Stimulated activated effector memory CD8-positive, alpha-beta T cell treated with anti-CD3 and anti-CD28 coated beads, Interleukin-12 subunit alpha, Interleukin-12 subunit beta, amount 100 ng/mL, for 72 hours (primary cell): Measurements from ENCODE around the gene MT3.

Source experiments
- ATAC-seq: fragments of 150-1000 bp; cut with Tn5 transposase; 2 replicates; pipeline ENCODE4 v1.10.0; 2021
- DNase-seq, 2 donors: peaks; one replicate each; pipeline ENCODE4 v3.0.0; 2021 to 2022; ENCODE audit warnings: low spot score in 2 of 2
- H3K27ac Mint-ChIP-seq: one replicate; pipeline ENCODE4 v1.8.0; 2022; ENCODE audit warnings: mild to moderate bottlenecking, mixed read lengths
- H3K36me3 Mint-ChIP-seq: one replicate; pipeline ENCODE4 v1.8.0; 2022; ENCODE audit warnings: mild to moderate bottlenecking, mixed read lengths
- H3K4me1 Mint-ChIP-seq: one replicate; pipeline ENCODE4 v1.8.0; 2022; ENCODE audit warnings: mixed read lengths
- H3K4me3 Mint-ChIP-seq: one replicate; pipeline ENCODE4 v1.8.0; 2022; ENCODE audit warnings: mild to moderate bottlenecking, mixed read lengths
- H3K9me3 Mint-ChIP-seq: one replicate; pipeline ENCODE4 v1.8.0; 2022; ENCODE audit warnings: mixed read lengths

MT3 gene

DNA sequence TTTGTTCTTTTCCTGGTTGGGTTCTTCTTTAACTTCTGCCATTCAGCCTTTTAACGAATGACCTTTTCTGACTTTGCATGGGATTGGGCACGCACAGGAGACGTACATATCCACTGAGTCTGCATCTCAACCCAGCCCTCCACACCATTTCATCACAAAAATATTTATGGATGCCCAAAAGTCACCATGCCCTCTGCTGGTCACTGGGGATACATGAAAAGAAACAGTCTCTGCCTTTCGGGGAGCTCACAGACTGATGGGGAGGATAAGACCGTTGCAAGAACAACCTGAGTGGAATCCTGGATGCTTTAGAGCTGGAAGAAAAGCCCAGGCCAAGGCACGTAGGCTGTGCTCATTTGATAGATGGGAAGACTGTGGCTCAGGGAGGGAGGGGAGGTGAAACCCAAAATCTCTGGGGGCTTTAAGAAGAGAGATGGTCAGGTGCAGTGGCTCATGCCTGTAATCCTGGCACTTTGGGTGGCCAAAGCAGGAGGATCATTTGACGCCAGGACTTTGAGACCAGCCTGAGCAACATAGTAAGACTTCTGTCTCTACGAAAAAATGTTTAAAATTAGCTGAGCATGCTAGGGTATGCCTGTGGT lies 11.2 kb downstream of the MT3 start:
- Mint-ChIP-seq H3K27ac (no peak overlapping the region), H3K9me3 (no peaks in the 10 kb centered on the region), H3K4me3 (no peak overlapping the region), H3K4me1 (peaks cover 9% of the 10 kb centered on the region), H3K36me3 (no peaks in the 10 kb centered on the region)
- ATAC-seq (peak; percentile 60), DNase-seq (no peak)

DNA sequence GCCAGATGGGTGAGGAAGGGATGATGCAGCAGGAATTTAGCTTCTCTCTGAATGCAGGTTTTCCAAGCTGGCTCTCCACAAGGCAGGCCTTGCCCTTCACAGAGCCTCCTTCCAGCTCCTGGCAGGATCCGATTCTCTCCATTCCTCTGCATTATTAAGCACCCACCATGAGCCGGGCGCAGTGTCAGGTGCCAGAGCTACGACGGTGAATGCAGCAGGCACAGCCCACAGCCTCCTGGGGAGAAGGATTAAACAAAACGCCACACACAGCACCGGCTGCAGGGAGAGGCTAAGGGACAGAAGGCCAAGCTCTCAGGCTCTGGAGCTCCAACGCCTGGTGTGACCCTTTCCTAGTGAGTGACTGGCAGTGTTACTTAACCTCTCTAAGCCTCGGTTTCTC lies 12.0 kb downstream of the MT3 start:
- no peak overlapping the region for H3K27ac Mint-ChIP-seq
- H3K36me3 Mint-ChIP-seq, result no peaks in the 10 kb centered on the region

GRCh38 chr16:56603589-56603988 lies 14.3 kb downstream of the MT3 start:
- no peak for DNase-seq
- Mint-ChIP-seq H3K4me3 (no peak overlapping the region), H3K4me1 (peaks cover 27% of the 10 kb centered on the region), H3K9me3 (no peaks in the 10 kb centered on the region), H3K27ac (no peak overlapping the region), H3K36me3 (no peaks in the 10 kb centered on the region)
- ATAC-seq, result no peak

More for the DNA sequence above, 12.0 kb downstream of the MT3 start:
- DNase-seq (no peak), ATAC-seq (no peak)
- Mint-ChIP-seq H3K4me1 (peaks cover 11% of the 10 kb centered on the region), H3K4me3 (no peak overlapping the region), H3K9me3 (no peaks in the 10 kb centered on the region)

- H3K4me1 Mint-ChIP-seq, result peaks cover 40% of the 10 kb centered on the region
- no peak overlapping the region for H3K27ac Mint-ChIP-seq
- H3K9me3 Mint-ChIP-seq, result no peaks in the 10 kb centered on the region
- no peak overlapping the region for H3K4me3 Mint-ChIP-seq
- ATAC-seq, result no peak
- no peak for DNase-seq
- H3K36me3 Mint-ChIP-seq, result no peaks in the 10 kb centered on the region
These were observed 15.6 kb downstream of the MT3 start for GRCh38 chr16:56604966-56605365.

- no peak for DNase-seq
- ATAC-seq, result no peak
- no peak overlapping the region for H3K27ac Mint-ChIP-seq
- H3K9me3 Mint-ChIP-seq, result no peaks in the 10 kb centered on the region
- H3K36me3 Mint-ChIP-seq, result no peaks in the 10 kb centered on the region
- peaks cover 41% of the 10 kb centered on the region for H3K4me1 Mint-ChIP-seq
- no peak overlapping the region for H3K4me3 Mint-ChIP-seq
These were observed 16.1 kb downstream of the MT3 start for GRCh38 chr16:56605475-56605874.

DNA sequence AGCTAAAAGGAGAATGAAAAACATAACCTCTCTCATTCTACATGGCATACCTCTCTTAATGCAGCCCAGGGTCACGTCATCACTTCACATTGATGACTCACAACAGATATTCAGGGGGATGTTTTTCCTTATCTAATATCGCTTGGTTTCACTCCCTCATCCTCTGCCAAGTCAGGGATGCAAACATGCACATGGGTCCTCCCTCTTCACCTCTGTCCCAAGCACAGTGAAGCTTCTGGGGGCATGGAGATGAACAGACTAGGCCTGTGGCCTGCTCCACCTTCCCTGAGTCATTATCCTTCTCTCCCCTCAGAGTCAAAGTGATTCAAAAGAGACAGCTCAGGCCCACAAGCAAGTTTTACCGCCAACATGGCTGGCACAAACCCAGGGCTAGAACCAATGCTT lies 16.7 kb downstream of the MT3 start:
- Mint-ChIP-seq H3K27ac (no peak overlapping the region), H3K4me1 (peaks cover 42% of the 10 kb centered on the region), H3K9me3 (no peaks in the 10 kb centered on the region), H3K4me3 (no peak overlapping the region), H3K36me3 (no peaks in the 10 kb centered on the region)
- DNase-seq (no peak), ATAC-seq (peak; percentile 40)

- H3K27ac Mint-ChIP-seq, result peak overlapping the region; percentile 79
- ATAC-seq, result no peak
- DNase-seq, result no peak
- H3K4me1 Mint-ChIP-seq, result peaks cover 47% of the 10 kb centered on the region
- H3K36me3 Mint-ChIP-seq, result no peaks in the 10 kb centered on the region
- peak overlapping the region; percentile 36 for H3K4me3 Mint-ChIP-seq
- H3K9me3 Mint-ChIP-seq, result no peaks in the 10 kb centered on the region
These were observed 17.3 kb downstream of the MT3 start for GRCh38 chr16:56606476-56607108.

- peaks cover 48% of the 10 kb centered on the region for H3K4me1 Mint-ChIP-seq
- H3K27ac Mint-ChIP-seq, result peak overlapping the region; percentile 79
- H3K9me3 Mint-ChIP-seq, result no peaks in the 10 kb centered on the region
- no peaks in the 10 kb centered on the region for H3K36me3 Mint-ChIP-seq
- ATAC-seq (no peak), DNase-seq (no peak)
- H3K4me3 Mint-ChIP-seq, result peak overlapping the region; percentile 86
These were observed 17.8 kb downstream of the MT3 start for GRCh38 chr16:56607109-56607618.

- H3K4me1 Mint-ChIP-seq, result peaks cover 53% of the 10 kb centered on the region
- H3K9me3 Mint-ChIP-seq, result no peaks in the 10 kb centered on the region
- H3K36me3 Mint-ChIP-seq, result no peaks in the 10 kb centered on the region
- peak overlapping the region; percentile 79 for H3K27ac Mint-ChIP-seq
- DNase-seq (no peak), ATAC-seq (no peak)
- H3K4me3 Mint-ChIP-seq, result peak overlapping the region; percentile 86
These were observed 18.3 kb downstream of the MT3 start for GRCh38 chr16:56607675-56608042.

DNA sequence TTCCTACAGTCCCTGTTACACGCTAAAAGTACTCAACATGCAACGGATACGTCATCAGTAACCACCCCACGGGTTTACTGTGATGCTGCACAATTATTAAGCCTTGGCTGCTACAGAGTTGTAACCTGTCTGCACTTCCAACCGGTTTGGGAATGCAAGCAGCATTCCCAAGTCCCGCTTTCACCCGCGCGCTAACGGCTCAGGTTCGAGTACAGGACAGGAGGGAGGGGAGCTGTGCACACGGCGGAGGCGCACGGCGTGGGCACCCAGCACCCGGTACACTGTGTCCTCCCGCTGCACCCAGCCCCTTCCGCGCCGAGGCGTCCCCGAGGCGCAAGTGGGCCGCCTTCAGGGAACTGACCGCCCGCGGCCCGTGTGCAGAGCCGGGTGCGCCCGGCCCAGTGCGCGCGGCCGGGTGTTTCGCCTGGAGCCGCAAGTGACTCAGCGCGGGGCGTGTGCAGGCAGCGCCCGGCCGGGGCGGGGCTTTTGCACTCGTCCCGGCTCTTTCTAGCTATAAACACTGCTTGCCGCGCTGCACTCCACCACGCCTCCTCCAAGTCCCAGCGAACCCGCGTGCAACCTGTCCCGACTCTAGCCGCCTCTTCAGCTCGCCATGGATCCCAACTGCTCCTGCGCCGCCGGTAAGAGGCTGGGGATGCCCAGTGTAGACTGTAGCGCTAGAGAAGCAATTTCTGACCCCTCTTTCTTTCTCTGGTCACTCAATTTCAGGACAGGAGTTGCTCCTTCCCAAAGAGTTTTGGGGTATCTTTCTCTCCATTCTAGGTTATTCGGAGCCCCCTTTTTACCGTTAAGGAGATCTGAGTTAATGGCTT lies 18.9 kb downstream of the MT3 start, which contains the start of gene MT2A:
Gene MT2A, plus strand, starts transcription at position 542 of the 833 bp plus-strand sequence. Its CDS starts 72 bp downstream, at position 614.
- Mint-ChIP-seq H3K27ac (peak within 1 kb of the TSS; percentile 79), H3K36me3 (no peaks in the 10 kb centered on the region), H3K9me3 (no peaks in the 10 kb centered on the region), H3K4me3 (peak within 1 kb of the TSS; percentile 86), H3K4me1 (peaks cover 54% of the 10 kb centered on the region)
- DNase-seq (peak; percentile 65 to 92), ATAC-seq (peak; percentile 92)

DNA sequence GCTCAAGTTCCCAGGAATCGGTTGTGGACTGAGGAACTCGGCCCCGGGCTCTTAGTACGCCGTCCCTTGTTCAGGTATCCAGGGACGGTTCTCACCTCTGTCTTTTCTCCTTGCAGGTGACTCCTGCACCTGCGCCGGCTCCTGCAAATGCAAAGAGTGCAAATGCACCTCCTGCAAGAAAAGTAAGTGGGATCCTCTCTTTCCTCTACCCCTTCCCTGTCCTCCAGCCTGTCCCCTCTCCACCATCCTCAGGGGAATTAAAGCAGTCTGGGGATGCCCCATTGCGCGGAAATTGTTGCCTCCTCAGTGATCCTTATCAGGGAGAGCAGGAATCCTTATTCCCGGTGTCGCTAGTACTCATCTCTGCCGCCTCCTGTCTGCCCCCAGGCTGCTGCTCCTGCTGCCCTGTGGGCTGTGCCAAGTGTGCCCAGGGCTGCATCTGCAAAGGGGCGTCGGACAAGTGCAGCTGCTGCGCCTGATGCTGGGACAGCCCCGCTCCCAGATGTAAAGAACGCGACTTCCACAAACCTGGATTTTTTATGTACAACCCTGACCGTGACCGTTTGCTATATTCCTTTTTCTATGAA lies 19.6 kb downstream of the MT3 start:
- no peak for ATAC-seq
- Mint-ChIP-seq H3K27ac (peak overlapping the region; percentile 60), H3K4me1 (peaks cover 59% of the 10 kb centered on the region), H3K36me3 (no peaks in the 10 kb centered on the region), H3K4me3 (peak overlapping the region; percentile 86), H3K9me3 (no peaks in the 10 kb centered on the region)
- peak in 1 of 2 donors; percentile 64 for DNase-seq

- ATAC-seq (peak; percentile 36), DNase-seq (peak in 1 of 2 donors; percentile 77)
- Mint-ChIP-seq H3K4me1 (peaks cover 64% of the 10 kb centered on the region), H3K27ac (peak overlapping the region; percentile 60), H3K4me3 (peak overlapping the region; percentile 86), H3K9me3 (no peaks in the 10 kb centered on the region), H3K36me3 (no peaks in the 10 kb centered on the region)
These were observed 20.2 kb downstream of the MT3 start for GRCh38 chr16:56609463-56609921.

DNA sequence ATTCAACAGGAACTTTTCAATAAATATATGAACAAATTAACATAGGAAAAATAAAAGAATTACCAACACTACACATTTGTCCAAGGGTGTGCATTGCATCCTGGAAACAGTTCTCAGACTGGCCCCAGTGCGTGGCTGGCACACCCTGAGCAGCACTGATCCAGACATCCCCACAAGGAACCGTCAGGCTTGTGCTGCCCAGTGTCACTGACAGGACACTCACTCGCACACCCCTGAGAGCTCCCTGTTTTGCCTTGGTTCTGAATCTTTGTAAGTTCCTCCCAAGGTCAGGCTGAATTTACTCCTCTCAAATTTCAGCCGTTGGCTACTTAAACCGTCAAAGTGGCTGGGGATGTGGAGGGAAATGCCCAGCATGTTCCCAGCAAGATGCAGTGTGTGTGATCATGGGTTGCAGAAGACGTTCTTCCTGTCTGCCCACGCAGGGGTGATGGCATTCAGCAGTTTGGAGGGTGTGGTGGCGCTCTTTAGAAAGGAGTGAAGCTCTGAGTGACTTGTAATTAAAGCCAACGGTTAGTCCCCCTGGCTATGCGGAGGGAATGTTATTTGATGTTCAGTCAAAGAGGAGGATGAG lies 20.8 kb downstream of the MT3 start:
- ATAC-seq (peak; percentile 61), DNase-seq (peak; percentile 49 to 87)
- peaks cover 70% of the 10 kb centered on the region for H3K4me1 Mint-ChIP-seq
- peak overlapping the region; percentile 60 for H3K27ac Mint-ChIP-seq
- peak overlapping the region; percentile 86 for H3K4me3 Mint-ChIP-seq
- H3K36me3 Mint-ChIP-seq, result no peaks in the 10 kb centered on the region
- H3K9me3 Mint-ChIP-seq, result no peaks in the 10 kb centered on the region

DNA sequence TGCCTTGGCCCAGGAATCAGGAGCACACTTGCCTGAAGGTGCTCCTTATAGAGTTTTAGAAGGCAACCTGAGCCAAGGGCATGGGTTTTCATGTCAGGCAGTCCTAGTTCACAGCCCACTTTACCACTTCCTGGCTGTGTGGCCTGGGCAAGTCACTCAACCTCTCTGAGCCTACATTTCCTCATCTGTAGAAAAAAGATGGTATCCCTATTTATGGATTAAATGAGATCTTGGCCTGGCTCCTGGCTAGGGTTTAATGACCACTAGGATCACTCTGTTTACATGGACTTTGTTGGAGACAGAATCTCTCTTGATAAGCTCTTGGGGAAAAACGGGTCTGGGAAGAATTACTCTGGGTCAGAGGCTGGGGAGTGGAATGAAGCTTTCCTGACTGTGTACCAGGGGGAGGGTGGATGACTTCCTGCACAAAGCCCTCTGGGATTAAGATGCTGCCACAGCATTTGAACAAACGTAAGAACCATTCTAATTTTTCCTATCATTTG lies 21.3 kb downstream of the MT3 start:
- DNase-seq, result no peak
- H3K4me3 Mint-ChIP-seq, result peak overlapping the region; percentile 86
- H3K36me3 Mint-ChIP-seq, result no peaks in the 10 kb centered on the region
- no peaks in the 10 kb centered on the region for H3K9me3 Mint-ChIP-seq
- H3K4me1 Mint-ChIP-seq, result peaks cover 73% of the 10 kb centered on the region
- peak overlapping the region; percentile 70 for H3K27ac Mint-ChIP-seq
- no peak for ATAC-seq
